HepG2 (cell line): ENCODE results near the gene TSPAN7. TPM values are rescaled to one million over a fixed set of nuclear protein-coding genes. Genes with fewer than 3 reads are reported as not detected.

Experiments used
- ATAC-seq: fragments of 200-7000 bp; cut with Tn5 transposase; 3 replicates; pipeline ENCODE4 v1.9.1; 2020; ENCODE audit warnings: mild to moderate bottlenecking, moderate library complexity
- BruUV-seq: library from RNA; stranded (reverse); fragments of 400-500 nt; replicated peaks from 2 replicates; lab custom pipeline; 2021; lab: Mats Ljungman, UMichigan
- CTCF ChIA-PET: fragments of 300-600 bp; formaldehyde crosslinking; extraction: SDS; loops from one replicate; lab custom pipeline; 2021; ENCODE audit warnings: low total read pairs, inconsistent platforms, low intra/inter-chr PET ratio; lab: Yijun Ruan, JAX
- POLR2A ChIA-PET: fragments of 350-600 bp; sonication (Branson Sonifier 250); formaldehyde crosslinking; loops from one replicate; lab custom pipeline; 2020; ENCODE audit warnings: antibody characterized with exemption, inconsistent platforms; lab: Yijun Ruan, JAX
- DNase-seq: peaks from one replicate; pipeline ENCODE4 v3.0.0-alpha.2; 2015; ENCODE audit warnings: low spot score
- FAIRE-seq: peaks from 3 replicates; lab custom pipeline; 2011; peaks lifted over from hg19 to GRCh38; lab: Jason Lieb, UNC
- H2AFZ ChIP-seq: one replicate; pipeline ENCODE4 v1.6.1; 2011; ENCODE audit warnings: low read length, inconsistent platforms
- H3K27ac ChIP-seq: fragments of 300-600 bp; 3 replicates; pipeline ENCODE4 v1.8.0; 2011; ENCODE audit warnings: mixed run types, mild to moderate bottlenecking, mixed read lengths, low read length, inconsistent platforms; ENCODE audit not compliant: insufficient read depth; ENCODE audit errors: extremely low read length
- H3K27me3 ChIP-seq, 2 experiments: fragments of 200-600 bp in 1 of 2; 2 replicates in 1 of 2; 3 replicates in 1 of 2; pipeline versions ENCODE4 v1.6.0 to v1.8.0; 2011; ENCODE audit warnings: low read length in 2 of 2, mild to moderate bottlenecking in 2 of 2, moderate library complexity in 2 of 2, inconsistent platforms in 1 of 2; ENCODE audit not compliant: insufficient read depth in 2 of 2, control insufficient read depth in 1 of 2
- H3K36me3 ChIP-seq, 2 experiments: fragments of 200-600 bp in 1 of 2; replicated peaks in 1 of 2; 2 replicates in 1 of 2; 3 replicates in 1 of 2; pipeline versions ENCODE4 v1.5.1 to v1.8.0; 2011; ENCODE audit warnings: low read length in 2 of 2, inconsistent platforms in 1 of 2; ENCODE audit not compliant: insufficient read depth in 2 of 2, control insufficient read depth in 1 of 2
- H3K4me1 ChIP-seq: 2 replicates; pipeline ENCODE4 v1.5.1; 2012; ENCODE audit warnings: low read length, inconsistent platforms; ENCODE audit not compliant: insufficient read depth
- H3K4me2 ChIP-seq: 2 replicates; pipeline ENCODE4 v1.6.0; 2011; ENCODE audit warnings: low read depth, low read length, inconsistent platforms
- H3K4me3 ChIP-seq, 3 experiments: fragments of 200-600 bp in 1 of 3; sonication (generic), shearing (Covaris generic) in 1 of 3; replicated peaks in 1 of 3; 2 replicates each; pipeline ENCODE4 v1.5.1; 2011 to 2016; ENCODE audit warnings: low read length in 3 of 3, inconsistent platforms in 2 of 3, low read depth in 2 of 3, mild to moderate bottlenecking in 2 of 3, control low read depth in 1 of 3, mixed read lengths in 1 of 3; ENCODE audit not compliant: insufficient read depth in 1 of 3
- H3K79me2 ChIP-seq: one replicate; pipeline ENCODE4 v1.6.1; 2011; ENCODE audit warnings: low read length, inconsistent platforms; ENCODE audit not compliant: insufficient read depth
- H3K9ac ChIP-seq: 2 replicates; pipeline ENCODE4 v1.6.0; 2011; ENCODE audit warnings: mild to moderate bottlenecking, low read depth, low read length, inconsistent platforms; ENCODE audit not compliant: insufficient read depth
- H3K9me3 ChIP-seq: 2 replicates; pipeline ENCODE4 v1.5.1; 2012; ENCODE audit warnings: mild to moderate bottlenecking, low read length
- H4K20me1 ChIP-seq: 2 replicates; pipeline ENCODE4 v1.6.0; 2011; ENCODE audit warnings: inconsistent platforms, mild to moderate bottlenecking, low read length, moderate library complexity; ENCODE audit not compliant: insufficient read depth
- CREB1 ChIP-seq, 2 experiments: fragments of 450-650 bp in 1 of 2; IDR thresholded peaks; 2 replicates each; pipeline ENCODE4 v1.6.1; 2016 to 2017; ENCODE audit warnings: control low read depth in 1 of 2, mild to moderate bottlenecking in 1 of 2, missing compliant biosample characterization in 1 of 2, missing genetic modification characterization in 1 of 2
- DBP ChIP-seq: sonication (generic); formaldehyde crosslinking; IDR thresholded peaks from 2 replicates; pipeline ENCODE4 v1.4.0; 2020; ENCODE audit warnings: missing genetic modification reagents; ENCODE audit errors: not compliant biosample characterization
- ELF1 ChIP-seq: sonication (generic); formaldehyde crosslinking; IDR thresholded peaks from 2 replicates; pipeline ENCODE4 v1.4.0; 2020; ENCODE audit warnings: missing genetic modification reagents
- ELF3 ChIP-seq: IDR thresholded peaks from 2 replicates; pipeline ENCODE4 v1.6.1; 2016; ENCODE audit warnings: missing genetic modification reagents, missing compliant biosample characterization
- ERF ChIP-seq: IDR thresholded peaks from 2 replicates; pipeline ENCODE4 v1.6.1; 2018; ENCODE audit warnings: missing biosample characterization, missing genetic modification reagents
- GLI4 ChIP-seq: sonication (generic); formaldehyde crosslinking; IDR thresholded peaks from 2 replicates; pipeline ENCODE4 v1.5.1; 2020; ENCODE audit warnings: missing genetic modification reagents, mild to moderate bottlenecking, moderate library complexity, borderline replicate concordance
- NBN ChIP-seq: fragments of 450-650 bp; conservative IDR thresholded peaks from 2 replicates; pipeline ENCODE4 v1.6.1; 2017
- ZNF263 ChIP-seq: sonication (generic); formaldehyde crosslinking; IDR thresholded peaks from 2 replicates; pipeline ENCODE4 v1.4.0; 2020; ENCODE audit warnings: missing genetic modification reagents
- ZNF317 ChIP-seq: sonication (generic); formaldehyde crosslinking; IDR thresholded peaks from 2 replicates; pipeline ENCODE4 v1.5.0; 2020; ENCODE audit warnings: mild to moderate bottlenecking, missing genetic modification reagents
- ZNF577 ChIP-seq: sonication (generic); formaldehyde crosslinking; IDR thresholded peaks from 2 replicates; pipeline ENCODE4 v1.4.0; 2020; ENCODE audit warnings: mild to moderate bottlenecking, low read depth, missing genetic modification reagents, borderline replicate concordance
- WGBS: methylation state at CpG from one replicate; pipeline ENCODE4 v1.1.6; 2017; ENCODE audit warnings: low lambda C conversion rate; 5-methylcytosine and 5-hydroxymethylcytosine counted together
- in situ Hi-C: cut with HindIII; loops from 2 replicates; pipeline ENCODE4 v1.10.0; 2017; ENCODE audit warnings: low pct_unique_long_range_greater_than_20kb; ENCODE audit not compliant: extremely low pct_ligation_motif_present
- intact Hi-C: fragments of 100-400 bp; cut with micrococcal nuclease; formaldehyde crosslinking; loops from one replicate; pipeline ENCODE4 v1.10.0; 2022; ENCODE audit not compliant: unreplicated experiment
- polyA plus RNA-seq, 8 experiments: library from polyadenylated mRNA; depleted of rRNA in 3 of 8; stranded (reverse) in 7 of 8; unstranded in 1 of 8; fragments of >200 nt; fragmentation: Illumina TruSeq in 4 of 8; extraction: Trizol in 4 of 8; gene quantifications; 2 replicates each; pipeline versions ENCODE4 v1.2.1 to v1.2.3, GENCODE V29; 2011 to 2016; ENCODE audit warnings: low read depth in 4 of 8, missing spikeins in 1 of 8, mixed read lengths in 1 of 8; ENCODE audit not compliant: insufficient read depth in 1 of 8
- total RNA-seq, 5 experiments: library from RNA; depleted of rRNA; stranded (reverse); fragments of >200 nt; fragmentation: Illumina TruSeq; extraction: Trizol; gene quantifications; 2 replicates each; pipeline ENCODE4 v1.2.3, GENCODE V29; 2016; ENCODE audit warnings: low read depth in 1 of 5
- TF ChIP-seq, protein P1 (sequence below): sonication (generic); formaldehyde crosslinking; IDR thresholded peaks from 2 replicates; pipeline ENCODE4 v1.9.0; 2021; ENCODE audit warnings: missing genetic modification reagents, borderline replicate concordance
- TF ChIP-seq, protein P2 (sequence below): sonication (generic); formaldehyde crosslinking; conservative IDR thresholded peaks from 2 replicates; pipeline ENCODE4 v1.4.0; 2020; ENCODE audit warnings: missing genetic modification reagents
- TF ChIP-seq, protein P3 (sequence below): sonication (generic); formaldehyde crosslinking; IDR thresholded peaks from 2 replicates; pipeline ENCODE4 v1.5.1; 2020; ENCODE audit warnings: mild to moderate bottlenecking, missing genetic modification reagents, moderate library complexity
- TF ChIP-seq, protein P4 (sequence below): sonication (generic); formaldehyde crosslinking; IDR thresholded peaks from 2 replicates; pipeline ENCODE4 v1.5.0; 2020; ENCODE audit warnings: missing genetic modification reagents

Gene TSPAN7
- total and polyA plus RNA-seq, 2 of the 13 experiments (the other 11 are each of a cell fraction or from before 2014, with no cell fraction given) = 21.4 to 47.1 TPM

DNA sequence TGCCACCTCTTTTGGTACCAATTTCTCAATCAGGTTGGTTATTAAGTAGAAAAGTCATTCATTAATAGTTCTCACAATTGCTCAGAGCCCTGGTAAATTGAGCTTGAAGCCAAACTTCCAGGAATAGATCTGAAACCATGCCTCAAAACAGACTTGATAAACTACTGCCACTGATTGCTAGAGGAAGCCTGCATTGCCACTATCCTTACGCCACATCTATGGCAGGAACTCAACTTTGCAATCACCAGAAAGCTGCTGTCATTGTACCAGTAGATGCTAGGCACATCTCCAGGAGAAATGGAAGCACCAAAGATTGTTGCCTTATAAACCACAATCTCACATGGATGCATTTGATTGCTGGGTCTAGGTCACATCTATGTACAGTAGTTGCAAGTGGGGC lies 21.6 kb upstream of the TSPAN7 start (continued):
- TF ChIP-seq, protein P1, sequence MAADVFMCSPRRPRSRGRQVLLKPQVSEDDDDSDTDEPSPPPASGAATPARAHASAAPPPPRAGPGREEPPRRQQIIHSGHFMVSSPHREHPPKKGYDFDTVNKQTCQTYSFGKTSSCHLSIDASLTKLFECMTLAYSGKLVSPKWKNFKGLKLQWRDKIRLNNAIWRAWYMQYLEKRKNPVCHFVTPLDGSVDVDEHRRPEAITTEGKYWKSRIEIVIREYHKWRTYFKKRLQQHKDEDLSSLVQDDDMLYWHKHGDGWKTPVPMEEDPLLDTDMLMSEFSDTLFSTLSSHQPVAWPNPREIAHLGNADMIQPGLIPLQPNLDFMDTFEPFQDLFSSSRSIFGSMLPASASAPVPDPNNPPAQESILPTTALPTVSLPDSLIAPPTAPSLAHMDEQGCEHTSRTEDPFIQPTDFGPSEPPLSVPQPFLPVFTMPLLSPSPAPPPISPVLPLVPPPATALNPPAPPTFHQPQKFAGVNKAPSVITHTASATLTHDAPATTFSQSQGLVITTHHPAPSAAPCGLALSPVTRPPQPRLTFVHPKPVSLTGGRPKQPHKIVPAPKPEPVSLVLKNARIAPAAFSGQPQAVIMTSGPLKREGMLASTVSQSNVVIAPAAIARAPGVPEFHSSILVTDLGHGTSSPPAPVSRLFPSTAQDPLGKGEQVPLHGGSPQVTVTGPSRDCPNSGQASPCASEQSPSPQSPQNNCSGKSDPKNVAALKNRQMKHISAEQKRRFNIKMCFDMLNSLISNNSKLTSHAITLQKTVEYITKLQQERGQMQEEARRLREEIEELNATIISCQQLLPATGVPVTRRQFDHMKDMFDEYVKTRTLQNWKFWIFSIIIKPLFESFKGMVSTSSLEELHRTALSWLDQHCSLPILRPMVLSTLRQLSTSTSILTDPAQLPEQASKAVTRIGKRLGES = no peak
- TF ChIP-seq ZNF317 (CRISPR knock-in tag) (no peak), ZNF263 (CRISPR knock-in tag) (no peak), CREB1 (IDR thresholded peaks at IDR 0.05) (no peak), CREB1 (CRISPR knock-in tag; IDR thresholded peaks at IDR 0.05) (no peak), ERF (no peak), ELF1 (CRISPR knock-in tag) (no peak)

DNA sequence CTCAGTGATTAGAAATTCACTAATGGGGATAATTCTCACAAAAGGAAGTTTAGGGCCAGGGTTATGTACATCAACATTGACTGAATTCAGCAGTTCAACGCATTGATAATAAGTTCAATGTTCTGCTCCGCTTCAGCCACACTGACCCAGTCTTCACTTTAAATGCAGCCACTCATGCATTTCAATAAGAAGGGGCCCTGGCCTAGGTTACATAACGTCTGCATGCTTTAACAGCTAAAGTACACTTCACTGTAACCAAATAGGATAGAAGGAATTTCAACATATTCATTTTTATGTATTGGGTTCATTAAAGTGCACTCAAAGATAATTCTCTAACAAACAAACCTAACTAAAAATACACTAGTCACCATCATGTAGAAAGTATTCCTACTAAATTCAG lies 12.8 kb upstream of the TSPAN7 start:
- Histone ChIP-seq H3K79me2 (no peaks in the 10 kb centered on the region), H3K9ac (no peak overlapping the region), H3K27ac (no peak overlapping the region), H3K4me3 (no peak overlapping the region), H3K4me2 (no peak overlapping the region), H2AFZ (no peak overlapping the region), H3K36me3 (no peaks in the 10 kb centered on the region), H3K4me1 (no peaks in the 10 kb centered on the region), H3K9me3 (no peaks in the 10 kb centered on the region), H4K20me1 (no peaks in the 10 kb centered on the region), H3K27me3 (no peaks in the 10 kb centered on the region)
- intact Hi-C loops = no loop called here
- 40% methylated on average over 3 of the region's 3 CpGs for WGBS
- no peak for TF ChIP-seq NBN
- no peak for TF ChIP-seq ZNF577 (CRISPR knock-in tag)
- no peak for TF ChIP-seq GLI4
- no peak for TF ChIP-seq ELF3 (CRISPR knock-in tag)
- TF ChIP-seq, protein P2, sequence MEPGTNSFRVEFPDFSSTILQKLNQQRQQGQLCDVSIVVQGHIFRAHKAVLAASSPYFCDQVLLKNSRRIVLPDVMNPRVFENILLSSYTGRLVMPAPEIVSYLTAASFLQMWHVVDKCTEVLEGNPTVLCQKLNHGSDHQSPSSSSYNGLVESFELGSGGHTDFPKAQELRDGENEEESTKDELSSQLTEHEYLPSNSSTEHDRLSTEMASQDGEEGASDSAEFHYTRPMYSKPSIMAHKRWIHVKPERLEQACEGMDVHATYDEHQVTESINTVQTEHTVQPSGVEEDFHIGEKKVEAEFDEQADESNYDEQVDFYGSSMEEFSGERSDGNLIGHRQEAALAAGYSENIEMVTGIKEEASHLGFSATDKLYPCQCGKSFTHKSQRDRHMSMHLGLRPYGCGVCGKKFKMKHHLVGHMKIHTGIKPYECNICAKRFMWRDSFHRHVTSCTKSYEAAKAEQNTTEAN = no peak
- TF ChIP-seq DBP (CRISPR knock-in tag) = no peak
- TF ChIP-seq, protein P3, sequence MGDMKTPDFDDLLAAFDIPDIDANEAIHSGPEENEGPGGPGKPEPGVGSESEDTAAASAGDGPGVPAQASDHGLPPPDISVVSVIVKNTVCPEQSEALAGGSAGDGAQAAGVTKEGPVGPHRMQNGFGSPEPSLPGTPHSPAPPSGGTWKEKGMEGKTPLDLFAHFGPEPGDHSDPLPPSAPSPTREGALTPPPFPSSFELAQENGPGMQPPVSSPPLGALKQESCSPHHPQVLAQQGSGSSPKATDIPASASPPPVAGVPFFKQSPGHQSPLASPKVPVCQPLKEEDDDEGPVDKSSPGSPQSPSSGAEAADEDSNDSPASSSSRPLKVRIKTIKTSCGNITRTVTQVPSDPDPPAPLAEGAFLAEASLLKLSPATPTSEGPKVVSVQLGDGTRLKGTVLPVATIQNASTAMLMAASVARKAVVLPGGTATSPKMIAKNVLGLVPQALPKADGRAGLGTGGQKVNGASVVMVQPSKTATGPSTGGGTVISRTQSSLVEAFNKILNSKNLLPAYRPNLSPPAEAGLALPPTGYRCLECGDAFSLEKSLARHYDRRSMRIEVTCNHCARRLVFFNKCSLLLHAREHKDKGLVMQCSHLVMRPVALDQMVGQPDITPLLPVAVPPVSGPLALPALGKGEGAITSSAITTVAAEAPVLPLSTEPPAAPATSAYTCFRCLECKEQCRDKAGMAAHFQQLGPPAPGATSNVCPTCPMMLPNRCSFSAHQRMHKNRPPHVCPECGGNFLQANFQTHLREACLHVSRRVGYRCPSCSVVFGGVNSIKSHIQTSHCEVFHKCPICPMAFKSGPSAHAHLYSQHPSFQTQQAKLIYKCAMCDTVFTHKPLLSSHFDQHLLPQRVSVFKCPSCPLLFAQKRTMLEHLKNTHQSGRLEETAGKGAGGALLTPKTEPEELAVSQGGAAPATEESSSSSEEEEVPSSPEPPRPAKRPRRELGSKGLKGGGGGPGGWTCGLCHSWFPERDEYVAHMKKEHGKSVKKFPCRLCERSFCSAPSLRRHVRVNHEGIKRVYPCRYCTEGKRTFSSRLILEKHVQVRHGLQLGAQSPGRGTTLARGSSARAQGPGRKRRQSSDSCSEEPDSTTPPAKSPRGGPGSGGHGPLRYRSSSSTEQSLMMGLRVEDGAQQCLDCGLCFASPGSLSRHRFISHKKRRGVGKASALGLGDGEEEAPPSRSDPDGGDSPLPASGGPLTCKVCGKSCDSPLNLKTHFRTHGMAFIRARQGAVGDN (CRISPR knock-in tag) = no peak
- TF ChIP-seq, protein P4, sequence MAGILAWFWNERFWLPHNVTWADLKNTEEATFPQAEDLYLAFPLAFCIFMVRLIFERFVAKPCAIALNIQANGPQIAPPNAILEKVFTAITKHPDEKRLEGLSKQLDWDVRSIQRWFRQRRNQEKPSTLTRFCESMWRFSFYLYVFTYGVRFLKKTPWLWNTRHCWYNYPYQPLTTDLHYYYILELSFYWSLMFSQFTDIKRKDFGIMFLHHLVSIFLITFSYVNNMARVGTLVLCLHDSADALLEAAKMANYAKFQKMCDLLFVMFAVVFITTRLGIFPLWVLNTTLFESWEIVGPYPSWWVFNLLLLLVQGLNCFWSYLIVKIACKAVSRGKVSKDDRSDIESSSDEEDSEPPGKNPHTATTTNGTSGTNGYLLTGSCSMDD (CRISPR knock-in tag) = no peak
- POLR2A ChIA-PET = no interaction called here
- DNase-seq = no peak
- CTCF ChIA-PET = no interaction called here
- BruUV-seq = no TSS peak
- no peak for FAIRE-seq
- in situ Hi-C loops = no loop called here
- no peak for ATAC-seq
